ENCODE data around the gene NDUFB10. TPM values are rescaled to one million over a fixed set of nuclear protein-coding genes. Genes with fewer than 3 reads are reported as not detected.

The NDUFB10 gene
- total RNA-seq, 1 donor from 2014 or later, result 126 TPM

DNA sequence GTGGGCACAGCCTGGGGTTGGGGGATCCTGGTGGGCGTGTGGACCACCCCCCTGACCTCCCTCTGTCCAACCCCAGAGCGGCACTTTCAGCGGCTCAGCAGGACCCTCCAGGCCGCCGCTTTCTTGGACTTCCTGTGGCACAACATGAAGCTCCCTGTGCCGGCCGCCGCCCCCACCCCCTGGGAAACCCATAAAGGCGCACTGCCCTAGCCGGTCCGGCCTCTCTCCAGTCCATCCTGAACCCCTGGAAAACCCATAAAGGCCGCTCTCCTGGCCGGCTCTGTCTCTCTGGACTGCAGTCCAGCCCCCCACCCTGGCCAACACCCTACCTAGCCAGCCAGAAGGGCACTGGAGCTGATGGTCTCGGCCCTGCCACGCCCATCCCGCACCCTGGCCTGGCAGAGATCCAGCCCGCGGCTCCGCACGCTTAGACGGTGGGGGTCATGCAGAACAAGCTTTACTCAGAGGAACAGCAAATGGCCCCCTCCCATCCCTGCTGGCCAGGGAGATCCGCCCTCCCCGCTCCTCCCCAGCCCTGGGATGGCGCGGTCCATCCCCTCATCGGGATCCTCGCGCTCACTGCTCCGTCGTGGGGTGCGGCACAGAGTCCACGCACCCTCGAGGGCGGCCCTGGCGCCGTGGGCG is 19.3 kb downstream of the NDUFB10 start:
- H3K27me3 Mint-ChIP-seq (ENCODE audit: unreplicated experiment), result peaks cover 9% of the 10 kb centered on the region
- DNase-seq (ENCODE audit: extremely low spot score, unreplicated experiment), result no peak
- TF ChIP-seq, protein P1, sequence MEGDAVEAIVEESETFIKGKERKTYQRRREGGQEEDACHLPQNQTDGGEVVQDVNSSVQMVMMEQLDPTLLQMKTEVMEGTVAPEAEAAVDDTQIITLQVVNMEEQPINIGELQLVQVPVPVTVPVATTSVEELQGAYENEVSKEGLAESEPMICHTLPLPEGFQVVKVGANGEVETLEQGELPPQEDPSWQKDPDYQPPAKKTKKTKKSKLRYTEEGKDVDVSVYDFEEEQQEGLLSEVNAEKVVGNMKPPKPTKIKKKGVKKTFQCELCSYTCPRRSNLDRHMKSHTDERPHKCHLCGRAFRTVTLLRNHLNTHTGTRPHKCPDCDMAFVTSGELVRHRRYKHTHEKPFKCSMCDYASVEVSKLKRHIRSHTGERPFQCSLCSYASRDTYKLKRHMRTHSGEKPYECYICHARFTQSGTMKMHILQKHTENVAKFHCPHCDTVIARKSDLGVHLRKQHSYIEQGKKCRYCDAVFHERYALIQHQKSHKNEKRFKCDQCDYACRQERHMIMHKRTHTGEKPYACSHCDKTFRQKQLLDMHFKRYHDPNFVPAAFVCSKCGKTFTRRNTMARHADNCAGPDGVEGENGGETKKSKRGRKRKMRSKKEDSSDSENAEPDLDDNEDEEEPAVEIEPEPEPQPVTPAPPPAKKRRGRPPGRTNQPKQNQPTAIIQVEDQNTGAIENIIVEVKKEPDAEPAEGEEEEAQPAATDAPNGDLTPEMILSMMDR (IDR thresholded peaks at IDR 0.05), result no peak
- no peak overlapping the region for H3K27ac Mint-ChIP-seq (ENCODE audit: unreplicated experiment)
- H3K4me1 Mint-ChIP-seq (ENCODE audit: unreplicated experiment), result peaks cover 3% of the 10 kb centered on the region
- no peaks in the 10 kb centered on the region for H3K9me3 Mint-ChIP-seq (ENCODE audit: unreplicated experiment)
- H3K4me3 Mint-ChIP-seq (ENCODE audit: unreplicated experiment), result no peak overlapping the region
- H3K36me3 Mint-ChIP-seq (ENCODE audit: unreplicated experiment), result peaks cover 9% of the 10 kb centered on the region

DNA sequence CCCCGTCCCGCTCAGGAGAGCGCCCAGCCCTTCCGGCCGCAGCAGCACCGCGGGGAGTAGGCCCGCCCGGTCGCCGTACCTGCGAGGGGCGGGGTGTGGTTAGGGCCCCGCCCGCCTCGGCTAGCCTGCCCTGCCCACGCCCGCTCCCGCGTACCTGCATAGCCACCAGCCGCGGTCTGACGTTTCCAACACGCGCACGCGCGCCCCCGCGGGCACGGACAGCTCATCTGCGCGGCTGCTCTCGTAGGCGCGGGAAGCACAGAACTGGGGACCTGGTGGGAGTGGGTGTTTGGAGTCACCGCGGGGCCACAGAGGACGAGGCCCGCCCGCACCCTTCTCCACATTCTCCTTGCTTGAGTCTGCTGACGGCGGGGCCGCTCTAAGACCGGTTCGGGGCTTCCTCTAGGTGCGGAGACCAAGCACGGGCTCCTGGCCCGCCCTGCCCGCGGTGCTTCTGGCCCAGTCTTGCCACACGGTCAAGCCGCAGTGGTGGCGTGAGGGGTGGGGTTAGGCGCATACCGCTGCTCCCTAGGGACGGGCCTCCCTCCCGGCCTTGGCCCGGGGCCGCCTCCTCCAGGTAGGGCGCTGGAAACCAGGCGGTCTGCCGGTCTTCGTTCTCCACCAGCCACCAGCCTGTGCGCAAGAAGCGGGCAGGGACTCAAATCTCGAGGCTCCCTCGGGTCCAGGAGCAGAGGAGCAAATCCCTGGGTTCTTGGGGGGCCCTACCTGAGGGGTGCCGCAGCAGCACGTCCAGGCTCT is 20.1 kb downstream of the NDUFB10 start:
- TF ChIP-seq, protein P1 (IDR thresholded peaks at IDR 0.05), result no peak
- peaks cover 3% of the 10 kb centered on the region for H3K4me1 Mint-ChIP-seq (ENCODE audit: unreplicated experiment)
- no peak for DNase-seq (ENCODE audit: extremely low spot score, unreplicated experiment)
- H3K36me3 Mint-ChIP-seq (ENCODE audit: unreplicated experiment), result peaks cover 9% of the 10 kb centered on the region
- H3K4me3 Mint-ChIP-seq (ENCODE audit: unreplicated experiment), result no peak overlapping the region
- no peaks in the 10 kb centered on the region for H3K9me3 Mint-ChIP-seq (ENCODE audit: unreplicated experiment)
- H3K27me3 Mint-ChIP-seq (ENCODE audit: unreplicated experiment), result peaks cover 9% of the 10 kb centered on the region
- H3K27ac Mint-ChIP-seq (ENCODE audit: unreplicated experiment), result no peak overlapping the region

DNA sequence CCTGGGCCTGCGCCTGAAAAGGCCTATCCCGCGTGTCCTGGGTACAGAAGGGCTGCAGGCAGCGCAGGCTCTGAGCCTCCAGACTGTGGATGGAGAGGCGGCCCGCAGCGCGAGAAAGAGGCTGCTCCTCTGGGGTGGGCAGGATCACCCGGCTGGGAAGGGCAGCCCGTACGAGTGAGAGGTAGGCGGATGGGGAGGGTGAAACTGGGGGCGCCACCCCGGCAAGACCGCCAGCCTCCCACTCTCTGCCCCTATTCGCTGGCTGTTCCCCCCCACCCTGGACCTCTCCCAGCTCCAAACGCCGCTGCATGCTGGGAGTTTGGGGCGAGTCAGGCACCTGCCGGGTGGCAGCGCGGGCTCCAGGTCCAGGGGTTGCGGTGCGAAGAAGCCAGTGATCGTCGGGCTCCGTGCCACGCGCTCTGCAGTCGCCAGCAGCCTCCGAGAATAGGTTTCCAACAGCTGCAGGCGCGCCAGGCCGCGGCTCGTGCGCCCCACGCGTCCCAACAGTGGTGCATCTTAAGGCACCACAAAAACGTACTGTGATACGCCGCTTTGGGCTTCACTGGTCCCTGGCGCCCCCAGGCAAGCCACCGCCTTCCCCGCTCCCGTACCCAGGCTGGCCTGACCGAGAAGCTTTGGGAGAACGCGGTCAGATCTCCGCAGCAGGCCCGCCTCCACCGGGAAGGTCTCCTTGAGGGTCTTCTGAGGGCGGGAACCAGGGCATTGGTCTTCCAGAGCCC is 20.9 kb downstream of the NDUFB10 start:
- no peak overlapping the region for H3K4me3 Mint-ChIP-seq (ENCODE audit: unreplicated experiment)
- H3K4me1 Mint-ChIP-seq (ENCODE audit: unreplicated experiment), result peaks cover 10% of the 10 kb centered on the region
- H3K27ac Mint-ChIP-seq (ENCODE audit: unreplicated experiment), result no peak overlapping the region
- H3K36me3 Mint-ChIP-seq (ENCODE audit: unreplicated experiment), result peaks cover 9% of the 10 kb centered on the region
- DNase-seq (ENCODE audit: extremely low spot score, unreplicated experiment), result no peak
- no peaks in the 10 kb centered on the region for H3K9me3 Mint-ChIP-seq (ENCODE audit: unreplicated experiment)
- H3K27me3 Mint-ChIP-seq (ENCODE audit: unreplicated experiment), result peaks cover 9% of the 10 kb centered on the region
- TF ChIP-seq, protein P1 (IDR thresholded peaks at IDR 0.05), result no peak

DNA sequence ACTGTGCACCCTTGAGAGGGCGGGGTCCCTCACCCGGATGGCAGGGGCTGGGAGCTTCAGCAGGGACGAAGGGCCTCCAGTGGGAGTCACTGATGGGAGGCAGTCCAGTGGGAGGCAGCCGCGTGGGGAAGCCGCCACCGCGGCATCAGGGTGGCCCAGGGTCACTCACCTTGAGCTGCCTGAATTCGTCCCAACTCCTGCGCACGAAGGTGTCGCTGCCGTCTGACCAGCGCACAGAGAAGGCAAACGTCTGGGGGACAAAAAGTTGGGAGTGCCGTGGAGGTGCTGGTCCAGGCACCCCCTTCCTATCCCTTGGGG is 21.4 kb downstream of the NDUFB10 start:
- TF ChIP-seq, protein P1 (IDR thresholded peaks at IDR 0.05), result no peak
- no peak overlapping the region for H3K4me3 Mint-ChIP-seq (ENCODE audit: unreplicated experiment)
- peaks cover 11% of the 10 kb centered on the region for H3K4me1 Mint-ChIP-seq (ENCODE audit: unreplicated experiment)
- H3K27ac Mint-ChIP-seq (ENCODE audit: unreplicated experiment), result no peak overlapping the region
- peaks cover 7% of the 10 kb centered on the region for H3K36me3 Mint-ChIP-seq (ENCODE audit: unreplicated experiment)
- peaks cover 9% of the 10 kb centered on the region for H3K27me3 Mint-ChIP-seq (ENCODE audit: unreplicated experiment)
- H3K9me3 Mint-ChIP-seq (ENCODE audit: unreplicated experiment), result no peaks in the 10 kb centered on the region
- no peak for DNase-seq (ENCODE audit: extremely low spot score, unreplicated experiment)

DNA sequence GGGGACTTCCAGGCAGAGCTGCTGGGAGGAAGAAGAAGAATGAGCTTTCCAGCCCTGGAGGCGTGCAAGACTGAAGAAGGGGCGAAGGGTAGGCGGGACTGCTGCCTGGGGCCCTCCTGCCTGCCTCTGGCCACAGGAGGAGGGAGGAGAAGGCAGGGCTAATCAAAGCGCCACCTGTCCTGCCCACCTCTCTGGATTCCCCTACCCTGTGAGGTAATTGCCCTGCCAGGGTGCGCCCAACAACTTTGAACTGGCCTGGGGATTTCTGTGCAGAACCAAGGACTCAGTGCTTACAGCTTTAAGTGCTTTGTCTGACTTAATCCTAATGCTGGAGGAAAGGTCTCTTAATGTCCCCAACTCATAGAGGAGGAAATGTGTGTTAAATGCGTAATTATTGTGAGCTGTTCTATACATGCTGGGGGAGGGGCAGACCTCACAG is 22.1 kb downstream of the NDUFB10 start, which contains the start of gene NOXO1:
NOXO1 (minus strand) TSS at position 72 of the 439 bp plus-strand sequence. CDS start 290 bp downstream, outside the sequence.
- Mint-ChIP-seq H3K9me3 (ENCODE audit: unreplicated experiment) (no peaks in the 10 kb centered on the region), H3K36me3 (ENCODE audit: unreplicated experiment) (peaks cover 3% of the 10 kb centered on the region), H3K4me3 (ENCODE audit: unreplicated experiment) (no peak within 1 kb of the TSS), H3K27me3 (ENCODE audit: unreplicated experiment) (peaks cover 9% of the 10 kb centered on the region), H3K27ac (ENCODE audit: unreplicated experiment) (no peak within 1 kb of the TSS), H3K4me1 (ENCODE audit: unreplicated experiment) (peaks cover 11% of the 10 kb centered on the region)
- TF ChIP-seq, protein P1 (IDR thresholded peaks at IDR 0.05), result no peak
- no peak for DNase-seq (ENCODE audit: extremely low spot score, unreplicated experiment)
